H4 (cell line): ENCODE measurements around the gene PLCL2. TPM values are rescaled to one million over a fixed set of nuclear protein-coding genes. Genes with fewer than 3 reads are reported as not detected.
"Not testable (repeated sequence)": the region's sequence is repeated elsewhere in the genome, so short reads cannot be mapped to it uniquely, and the experiment has no call there.

Experiments
- DNase-seq: peaks from one replicate; pipeline ENCODE4 v3.0.0-alpha.2; 2015; ENCODE audit warnings: low spot score
- total RNA-seq: library from RNA; depleted of rRNA; stranded (reverse); fragments of >200 nt; shearing (Covaris generic); gene quantifications from 2 replicates; pipeline ENCODE4 v1.2.3, GENCODE V29; 2014

The PLCL2 gene
- total RNA-seq, 1 experiment from 2014 or later: 5.8 TPM

GRCh38 chr3:16961621-16962205 is 77.0 kb downstream of the PLCL2 start:
- DNase-seq: no peak

DNA sequence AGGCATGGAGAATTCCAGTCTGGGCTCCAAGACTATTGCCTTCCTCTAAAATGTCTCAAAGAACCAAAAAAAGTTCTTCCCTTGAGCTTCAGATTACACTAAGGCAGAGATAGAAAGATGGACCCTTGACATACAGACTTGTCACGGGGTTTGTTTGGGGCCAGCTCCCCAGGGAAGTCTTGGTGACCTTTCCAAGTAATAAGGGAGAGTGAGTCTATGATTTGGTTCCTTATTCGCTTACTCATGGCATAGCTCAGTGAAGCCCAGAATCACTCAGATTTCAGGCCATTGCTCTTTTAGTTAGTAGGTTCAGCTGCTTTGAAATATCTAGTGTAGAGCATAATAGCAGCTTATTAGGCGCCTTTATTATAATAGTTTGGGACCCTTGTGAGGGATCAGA is 90.3 kb downstream of the PLCL2 start:
- no peak for DNase-seq

DNA sequence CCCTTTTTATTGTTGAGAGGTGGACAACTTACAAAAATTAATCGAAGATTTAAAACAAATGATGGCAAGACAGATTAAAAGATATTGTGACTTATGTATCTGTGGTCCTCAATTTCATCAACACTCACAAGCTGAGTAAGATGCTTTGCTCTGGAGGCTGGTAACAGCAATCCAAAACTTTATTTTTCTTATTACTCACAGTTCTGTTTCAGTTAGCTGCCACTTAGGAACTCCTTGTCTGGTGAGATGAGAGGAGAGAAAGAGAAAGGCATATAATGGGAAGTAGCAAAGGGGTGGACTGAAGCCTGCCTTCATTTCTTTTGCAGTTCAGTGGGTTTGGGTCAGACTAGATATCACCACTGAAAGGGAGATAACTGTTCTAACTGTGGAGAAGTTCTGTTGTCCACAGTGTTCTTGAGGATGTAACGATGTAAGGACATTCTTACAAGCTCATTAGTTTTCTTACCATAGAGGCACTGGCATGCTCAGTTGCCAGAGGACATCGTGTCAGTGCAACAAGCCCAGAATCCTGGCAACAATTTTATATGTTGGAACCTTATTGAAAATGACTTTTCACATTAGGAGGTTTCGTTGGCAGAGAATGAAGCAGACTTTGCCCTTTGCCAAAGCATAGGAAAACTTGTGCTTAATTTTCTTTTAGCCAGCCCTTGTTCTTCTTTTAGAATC is 93.6 kb downstream of the PLCL2 start:
- DNase-seq: no peak

DNA sequence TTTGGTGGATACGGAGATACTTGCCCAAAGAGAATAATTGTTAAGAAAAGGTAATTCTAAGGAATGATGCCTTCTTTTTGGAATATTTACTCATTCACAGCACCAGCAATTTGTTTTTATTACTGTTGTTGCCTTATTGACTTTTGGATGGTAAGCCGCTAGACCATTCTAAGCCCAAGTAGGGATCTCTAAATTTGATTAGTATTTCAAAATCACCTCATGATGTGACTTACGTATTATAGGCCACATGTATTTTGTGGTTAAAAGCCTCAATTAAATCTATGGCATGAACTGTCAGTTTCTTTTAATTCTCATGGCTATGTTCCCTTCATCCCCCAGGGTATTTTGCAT is 94.1 kb downstream of the PLCL2 start:
- no peak for DNase-seq

- not testable (repeated sequence) for DNase-seq
Observed at GRCh38 chr3:16979769-16980515, 95.2 kb downstream of the PLCL2 start.

- not testable (repeated sequence) for DNase-seq
Observed at GRCh38 chr3:16980526-16980925, 95.8 kb downstream of the PLCL2 start.

GRCh38 chr3:16982460-16982859 is 97.7 kb downstream of the PLCL2 start:
- no peak for DNase-seq

- DNase-seq: no peak
Observed at GRCh38 chr3:16985608-16986007, 100.9 kb downstream of the PLCL2 start.

- DNase-seq: no peak
Observed at GRCh38 chr3:16987141-16987540, 102.4 kb downstream of the PLCL2 start.

DNA sequence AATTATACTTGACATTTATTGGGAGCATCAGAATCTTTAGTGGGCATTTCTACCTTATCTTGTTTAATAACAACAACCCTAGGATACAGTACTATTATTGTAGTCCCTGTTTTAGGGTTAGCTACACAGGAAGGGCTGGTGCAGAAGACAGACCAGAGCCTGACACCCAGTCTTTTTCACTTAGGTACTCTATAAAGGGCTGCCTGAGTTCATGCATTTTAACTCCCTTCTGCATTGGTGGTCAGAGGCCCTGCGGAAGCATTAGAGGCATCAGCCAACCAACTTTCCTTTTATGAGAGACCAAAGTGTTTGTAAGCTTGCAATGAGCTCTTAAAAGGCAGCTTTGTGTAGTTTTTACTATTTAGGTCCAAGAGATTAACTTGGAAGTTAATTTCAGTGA is 105.4 kb downstream of the PLCL2 start:
- no peak for DNase-seq

GRCh38 chr3:16992198-16992597 is 107.4 kb downstream of the PLCL2 start:
- DNase-seq: no peak

DNA sequence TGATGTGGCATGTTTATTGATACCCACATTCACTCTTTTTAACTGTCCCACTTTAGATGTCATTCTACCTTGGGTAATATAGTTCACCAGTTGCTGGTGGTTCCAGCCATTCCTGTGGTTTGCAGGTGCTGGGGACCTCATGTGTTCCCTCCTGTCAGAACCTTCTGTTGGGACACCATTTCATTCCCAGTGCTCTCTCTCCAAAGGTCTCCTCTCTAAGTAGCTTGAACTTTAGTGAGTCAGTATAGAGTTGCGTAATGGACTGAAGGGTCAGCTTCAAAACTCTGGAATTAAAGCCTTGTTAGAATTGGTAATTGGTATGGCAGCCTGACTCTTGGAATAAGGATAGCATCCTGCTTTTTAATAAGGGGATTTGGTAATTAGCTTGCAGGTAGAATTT is 108.5 kb downstream of the PLCL2 start:
- DNase-seq: no peak

DNA sequence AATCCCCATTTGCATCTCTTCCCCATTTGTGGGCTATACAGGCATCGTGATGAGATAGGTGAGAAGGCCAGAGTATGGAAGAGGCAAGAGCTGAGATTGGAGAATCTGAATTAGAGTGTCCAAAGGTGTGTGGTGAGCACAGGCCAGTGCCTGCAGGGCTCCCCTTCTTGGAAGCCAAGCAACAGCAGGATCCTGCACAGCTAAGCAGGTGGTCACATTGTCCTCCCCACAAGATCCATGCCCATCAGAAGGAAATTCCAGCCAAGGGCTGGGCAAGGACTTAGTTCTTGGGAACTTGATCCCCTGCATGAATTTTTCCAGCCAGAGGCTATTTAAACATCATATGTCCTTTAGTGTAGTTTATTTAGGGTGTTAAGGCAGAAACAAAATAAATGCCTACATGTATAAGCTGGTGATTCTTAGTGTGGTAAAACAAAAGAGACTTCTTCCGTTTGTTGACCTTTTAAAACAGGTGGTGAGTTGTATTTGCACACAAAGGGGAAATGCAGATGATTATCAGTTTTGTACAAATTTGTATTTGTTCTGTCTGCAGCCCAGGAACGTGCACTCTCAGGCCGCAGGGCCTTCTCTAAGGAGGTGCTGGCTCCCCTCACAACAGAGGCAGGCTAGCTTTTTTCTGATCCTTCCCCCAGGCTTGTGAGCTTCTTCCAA is 110.2 kb downstream of the PLCL2 start:
- no peak for DNase-seq

- no peak for DNase-seq
Observed at GRCh38 chr3:16995601-16996000, 110.8 kb downstream of the PLCL2 start.

DNA sequence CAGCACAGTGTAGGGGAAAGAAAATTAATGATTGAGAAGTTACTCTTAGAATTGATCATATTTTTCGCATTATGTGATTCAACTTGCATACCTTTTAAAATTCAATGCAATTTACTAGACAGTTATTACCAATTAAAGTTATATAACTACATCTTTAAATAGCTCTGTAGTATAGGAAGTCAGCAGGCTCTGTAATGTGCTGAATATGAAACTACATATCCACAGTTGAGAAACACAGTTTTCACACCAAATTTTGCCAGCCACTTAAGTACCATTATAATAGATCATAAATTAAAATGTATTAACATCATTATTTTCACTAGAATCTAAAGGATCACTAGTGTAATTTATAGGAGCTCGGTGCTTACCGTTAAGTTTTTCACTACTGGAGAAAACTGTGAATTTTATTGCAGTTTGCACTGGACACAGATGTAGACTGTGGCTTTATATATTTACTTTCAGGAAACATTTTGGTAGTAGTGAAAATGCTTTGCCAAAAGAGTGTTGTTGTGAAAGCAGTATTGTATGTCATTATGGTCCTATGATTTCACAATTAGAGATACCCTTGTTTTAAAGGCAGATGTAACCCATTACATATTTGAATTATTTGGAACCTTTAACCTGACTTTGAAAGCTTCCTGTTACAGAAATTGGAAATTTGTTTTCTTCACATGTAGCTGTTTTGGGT is 113.6 kb downstream of the PLCL2 start:
- no peak for DNase-seq

GRCh38 chr3:16999161-16999560 is 114.4 kb downstream of the PLCL2 start:
- DNase-seq: no peak

DNA sequence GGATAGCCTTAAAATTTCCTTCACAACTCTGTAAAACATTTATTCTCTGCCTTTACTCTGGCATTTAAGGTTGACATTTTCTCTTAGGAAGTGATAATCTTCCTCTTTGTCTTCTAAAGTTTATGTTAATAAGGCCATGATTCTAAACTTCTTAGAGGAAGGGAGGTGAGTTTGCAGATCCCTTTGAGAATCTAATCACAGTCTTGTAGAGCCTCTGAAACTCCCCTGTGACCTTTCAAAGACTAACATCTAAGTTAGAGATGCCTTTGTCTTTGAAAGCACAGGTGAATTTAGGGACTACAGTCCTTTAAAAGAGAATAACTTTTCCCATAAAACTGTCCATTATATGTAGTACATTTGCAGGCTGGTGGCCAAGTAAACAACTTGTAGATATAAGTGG is 115.1 kb downstream of the PLCL2 start:
- DNase-seq: no peak

DNA sequence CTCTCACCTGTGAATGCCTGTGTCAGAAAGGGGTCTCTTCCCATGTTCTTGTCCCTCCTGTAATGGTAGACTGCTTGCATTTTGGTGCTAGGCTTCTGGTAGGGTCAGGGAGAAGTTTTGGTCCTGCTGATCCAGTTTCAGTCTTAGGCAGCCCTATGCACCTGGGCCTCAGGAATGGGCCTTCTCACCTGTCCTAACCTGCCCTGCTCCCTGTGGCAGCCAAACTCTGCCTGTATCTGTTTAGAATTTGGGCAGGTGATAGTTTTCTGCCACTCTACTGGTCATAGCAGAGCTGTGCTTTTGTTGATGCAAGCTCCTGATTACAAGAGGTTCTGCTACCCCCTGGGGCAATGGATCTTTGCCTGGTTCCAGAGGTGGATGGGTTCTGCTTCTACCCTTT is 118.7 kb downstream of the PLCL2 start:
- no peak for DNase-seq

- DNase-seq: no peak
Observed at GRCh38 chr3:17006132-17006852, 121.5 kb downstream of the PLCL2 start.

GRCh38 chr3:17007284-17007683 is 122.5 kb downstream of the PLCL2 start:
- DNase-seq: no peak

DNA sequence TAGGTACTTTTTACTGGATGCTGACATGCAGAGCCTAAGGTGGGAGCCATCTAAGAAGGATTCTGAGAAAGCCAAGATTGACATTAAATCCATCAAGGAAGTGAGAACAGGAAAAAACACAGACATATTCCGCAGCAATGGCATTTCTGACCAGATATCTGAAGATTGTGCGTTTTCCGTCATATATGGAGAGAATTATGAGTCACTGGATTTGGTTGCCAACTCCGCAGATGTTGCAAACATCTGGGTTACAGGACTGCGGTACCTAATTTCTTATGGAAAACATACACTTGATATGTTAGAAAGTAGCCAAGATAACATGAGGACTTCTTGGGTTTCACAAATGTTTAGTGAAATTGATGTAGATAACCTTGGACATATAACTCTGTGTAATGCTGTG is 125.1 kb downstream of the PLCL2 start:
- DNase-seq: no peak
